Fibroblast of villous mesenchyme (primary cell): ENCODE measurements around the gene FXYD1. TPM values are rescaled to one million over a fixed set of nuclear protein-coding genes. Genes with fewer than 3 reads are reported as not detected.
"Not testable (repeated sequence)": the region's sequence is repeated elsewhere in the genome, so short reads cannot be mapped to it uniquely, and the experiment has no call there.

Source experiments
- DNase-seq: peaks from one replicate; pipeline ENCODE4 v3.0.0-alpha.2; 2010; ENCODE audit warnings: low read depth
- H3K4me3 ChIP-seq: 2 replicates; pipeline ENCODE4 v1.5.1; 2011; ENCODE audit warnings: low read depth, mild to moderate bottlenecking, low read length
- total RNA-seq: library from RNA; depleted of rRNA; stranded (reverse); fragments of >200 nt; gene quantifications from 2 replicates; pipeline ENCODE4 v1.2.3, GENCODE V29; 2012
- TF ChIP-seq, protein P1 (sequence below): IDR thresholded peaks from 2 replicates; pipeline ENCODE4 v1.5.1; 2012; ENCODE audit warnings: low read depth, mild to moderate bottlenecking, low read length; ENCODE audit not compliant: insufficient read depth

The FXYD1 gene
- total RNA-seq, 1 donor = not detected

DNA sequence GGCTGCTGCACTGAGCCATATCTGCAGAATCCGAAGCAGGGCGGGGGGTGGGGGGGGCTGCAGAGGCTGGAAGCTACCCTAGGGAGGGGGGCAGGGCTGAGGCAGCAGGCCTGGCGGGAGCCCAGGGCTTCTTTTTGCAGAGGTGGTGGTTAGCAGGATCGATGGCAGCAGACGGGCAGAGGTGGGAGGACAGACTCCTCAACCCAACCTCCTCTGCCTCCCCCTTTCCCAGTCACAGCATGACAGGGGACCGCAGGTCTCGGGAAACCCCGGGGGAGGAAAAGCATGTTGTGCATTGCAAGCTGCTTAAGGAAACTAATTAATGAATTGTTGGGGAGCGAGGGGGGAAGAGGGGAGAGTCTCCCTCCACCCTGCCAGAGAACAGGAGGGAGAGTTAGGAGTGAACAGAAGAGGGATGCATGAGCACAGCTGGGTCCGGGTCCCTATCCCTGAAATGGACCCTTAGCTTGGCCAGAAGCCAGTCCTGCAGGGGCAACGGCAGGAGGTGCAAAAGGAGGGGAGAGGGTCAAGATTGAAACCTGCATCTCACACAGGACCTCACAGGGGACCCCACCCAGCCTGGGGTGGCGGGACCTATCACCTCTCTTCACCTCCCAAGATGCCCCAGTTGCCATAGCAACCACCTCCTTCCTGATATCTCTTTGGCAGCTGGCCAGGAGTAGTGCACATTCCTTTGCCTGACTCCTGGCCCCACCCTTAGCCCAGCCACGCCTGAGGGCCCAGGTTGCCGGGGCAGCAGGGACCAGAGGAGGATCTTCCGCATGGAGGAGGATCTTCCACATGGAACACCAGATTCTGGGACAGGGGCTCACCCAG, 6.2 kb downstream of the FXYD1 start:
- TF ChIP-seq, protein P1, sequence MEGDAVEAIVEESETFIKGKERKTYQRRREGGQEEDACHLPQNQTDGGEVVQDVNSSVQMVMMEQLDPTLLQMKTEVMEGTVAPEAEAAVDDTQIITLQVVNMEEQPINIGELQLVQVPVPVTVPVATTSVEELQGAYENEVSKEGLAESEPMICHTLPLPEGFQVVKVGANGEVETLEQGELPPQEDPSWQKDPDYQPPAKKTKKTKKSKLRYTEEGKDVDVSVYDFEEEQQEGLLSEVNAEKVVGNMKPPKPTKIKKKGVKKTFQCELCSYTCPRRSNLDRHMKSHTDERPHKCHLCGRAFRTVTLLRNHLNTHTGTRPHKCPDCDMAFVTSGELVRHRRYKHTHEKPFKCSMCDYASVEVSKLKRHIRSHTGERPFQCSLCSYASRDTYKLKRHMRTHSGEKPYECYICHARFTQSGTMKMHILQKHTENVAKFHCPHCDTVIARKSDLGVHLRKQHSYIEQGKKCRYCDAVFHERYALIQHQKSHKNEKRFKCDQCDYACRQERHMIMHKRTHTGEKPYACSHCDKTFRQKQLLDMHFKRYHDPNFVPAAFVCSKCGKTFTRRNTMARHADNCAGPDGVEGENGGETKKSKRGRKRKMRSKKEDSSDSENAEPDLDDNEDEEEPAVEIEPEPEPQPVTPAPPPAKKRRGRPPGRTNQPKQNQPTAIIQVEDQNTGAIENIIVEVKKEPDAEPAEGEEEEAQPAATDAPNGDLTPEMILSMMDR = no peak
- DNase-seq = no peak
- no peak overlapping the region for H3K4me3 ChIP-seq

DNA sequence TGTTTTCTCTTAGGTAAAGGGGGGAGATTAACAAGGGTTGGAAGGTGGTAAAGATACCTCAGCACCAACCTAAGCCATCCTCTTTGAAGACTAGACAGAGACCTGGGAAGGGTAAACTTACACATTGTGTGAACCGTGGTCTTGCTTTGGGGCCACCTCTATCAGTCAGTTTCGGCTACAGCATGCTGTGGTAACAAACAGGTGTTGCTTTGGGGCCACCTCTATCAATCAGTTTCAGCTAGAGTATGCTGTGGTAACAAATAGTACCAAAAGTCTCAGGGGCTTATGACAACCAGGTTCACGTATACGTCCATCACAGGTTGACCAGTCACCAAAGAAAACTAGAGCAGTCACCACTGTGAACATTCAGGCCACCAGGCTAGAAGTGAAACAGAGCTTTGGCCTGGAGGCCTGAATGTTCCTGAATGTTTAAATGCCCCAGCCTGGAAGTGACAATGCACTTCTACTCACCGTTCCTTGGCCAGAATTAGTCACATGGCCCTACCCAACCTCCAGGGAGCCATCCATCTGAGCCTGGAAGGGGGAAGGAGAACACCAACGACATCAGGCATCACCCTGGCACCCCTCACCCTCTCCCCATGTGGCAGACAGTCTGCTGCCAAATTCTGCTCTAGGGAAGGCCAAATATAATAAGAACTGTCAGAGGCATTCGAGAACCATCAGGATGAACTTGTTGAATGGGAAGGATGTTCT, 8.3 kb downstream of the FXYD1 start:
- no peak for DNase-seq
- H3K4me3 ChIP-seq = no peak overlapping the region
- TF ChIP-seq, protein P1 = no peak

GRCh38 chr19:35149463-35149862, 10.8 kb downstream of the FXYD1 start:
- H3K4me3 ChIP-seq = no peak overlapping the region
- DNase-seq = no peak
- TF ChIP-seq, protein P1 = no peak

DNA sequence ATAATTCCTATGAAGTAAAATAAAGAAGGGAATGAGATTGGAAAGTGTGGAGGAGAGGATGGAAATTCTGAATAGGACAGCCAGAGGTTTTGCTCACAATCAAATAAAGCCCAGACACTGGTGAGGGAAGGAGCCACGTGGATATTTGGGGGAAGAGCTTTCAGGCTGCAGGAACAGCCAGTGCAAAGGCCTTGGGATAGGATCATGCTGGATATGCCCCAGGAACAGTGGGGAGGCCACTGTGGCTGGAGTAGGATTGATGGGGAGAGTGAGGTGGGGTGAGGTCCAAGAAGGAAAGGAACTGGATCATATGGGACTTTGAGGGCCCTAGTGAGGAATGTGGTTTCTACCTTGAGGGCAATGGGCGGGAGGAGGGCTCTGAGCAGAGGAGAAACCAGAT, 11.8 kb downstream of the FXYD1 start:
- H3K4me3 ChIP-seq = no peak overlapping the region
- TF ChIP-seq, protein P1 = no peak
- no peak for DNase-seq

DNA sequence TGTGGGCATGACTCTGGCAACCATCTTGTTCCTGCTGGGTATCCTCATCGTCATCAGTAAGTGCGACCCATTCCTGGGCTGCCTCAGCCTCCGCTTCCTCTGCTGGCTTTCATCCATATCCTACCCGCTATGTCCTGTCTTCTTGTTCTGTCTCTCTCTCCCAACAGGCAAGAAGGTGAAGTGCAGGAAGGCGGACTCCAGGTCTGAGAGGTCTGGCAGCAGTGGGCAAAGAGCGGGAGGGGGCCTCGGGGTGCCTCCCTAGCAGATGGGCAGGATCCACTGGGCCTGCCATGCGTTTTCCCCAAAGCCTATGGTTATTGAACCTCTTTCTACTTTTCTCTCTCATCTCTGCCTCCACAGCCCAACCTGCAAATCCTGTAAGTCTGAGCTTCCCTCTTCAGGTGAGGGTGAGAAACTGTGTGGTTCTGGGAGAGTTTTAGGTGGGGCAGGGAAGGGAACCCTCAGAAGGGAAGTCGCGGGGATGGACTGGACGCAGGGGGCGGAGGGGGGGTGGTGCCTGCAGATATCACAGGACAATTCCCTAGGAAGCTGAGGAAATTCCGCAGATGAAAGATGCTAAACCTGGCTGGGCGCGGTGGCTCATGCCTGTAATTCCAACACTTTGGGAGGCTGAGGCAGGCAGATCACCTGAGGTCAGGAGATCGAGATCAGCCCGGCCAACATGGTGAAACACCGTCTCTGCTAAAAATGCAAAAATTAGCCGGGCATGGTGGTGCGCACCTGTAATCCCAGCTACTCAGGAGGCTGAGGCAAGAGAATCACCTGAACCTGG, 12.8 kb downstream of the FXYD1 start:
- TF ChIP-seq, protein P1 = no peak
- no peak overlapping the region for H3K4me3 ChIP-seq
- DNase-seq = no peak

- not testable (repeated sequence) for DNase-seq, H3K4me3 ChIP-seq
Observed at GRCh38 chr19:35153129-35153522, 14.5 kb downstream of the FXYD1 start.
